Endodermal cell (in vitro differentiated cells): ENCODE measurements around the gene UNC5C. TPM values are rescaled to one million over a fixed set of nuclear protein-coding genes. Genes with fewer than 3 reads are reported as not detected.

Experiments
- DNase-seq: peaks from one replicate; pipeline ENCODE4 v3.0.0-alpha.2; 2017
- H3K27ac ChIP-seq: 2 replicates; pipeline ENCODE4 v1.5.1; 2013; ENCODE audit warnings: mild to moderate bottlenecking, low read depth, low read length, moderate library complexity
- H3K27me3 ChIP-seq: 2 replicates; pipeline ENCODE4 v1.6.1; 2013; ENCODE audit warnings: mild to moderate bottlenecking, low read length, moderate library complexity; ENCODE audit not compliant: insufficient read depth, control insufficient read depth, poor library complexity, severe bottlenecking
- H3K36me3 ChIP-seq: 2 replicates; pipeline ENCODE4 v1.7.0; 2013; ENCODE audit warnings: mild to moderate bottlenecking, low read length, moderate library complexity; ENCODE audit not compliant: control insufficient read depth, insufficient read depth
- H3K4me1 ChIP-seq: one replicate; pipeline ENCODE4 v1.7.0; 2013; ENCODE audit warnings: low read length; ENCODE audit not compliant: control insufficient read depth, insufficient read depth
- H3K4me3 ChIP-seq: 2 replicates; pipeline ENCODE4 v1.5.1; 2013; ENCODE audit warnings: mild to moderate bottlenecking, low read length, moderate library complexity
- H3K9ac ChIP-seq: 2 replicates; pipeline ENCODE4 v1.6.1; 2013; ENCODE audit warnings: mild to moderate bottlenecking, low read length, moderate library complexity; ENCODE audit not compliant: poor library complexity, severe bottlenecking; ENCODE audit errors: extremely low read depth
- H3K9me3 ChIP-seq: 2 replicates; pipeline ENCODE4 v1.6.1; 2013; ENCODE audit warnings: mild to moderate bottlenecking, low read length, moderate library complexity; ENCODE audit not compliant: control insufficient read depth
- H3K27ac Mint-ChIP-seq: 2 replicates; pipeline ENCODE4 v1.8.0; 2020; ENCODE audit warnings: mixed read lengths
- H3K27me3 Mint-ChIP-seq: 2 replicates; pipeline ENCODE4 v1.8.0; 2021; ENCODE audit warnings: mild to moderate bottlenecking, mixed read lengths; ENCODE audit not compliant: insufficient read depth
- H3K36me3 Mint-ChIP-seq: 2 replicates; pipeline ENCODE4 v1.8.0; 2020; ENCODE audit warnings: low read depth, mixed read lengths
- H3K4me1 Mint-ChIP-seq: 2 replicates; pipeline ENCODE4 v1.8.0; 2020; ENCODE audit warnings: mixed read lengths
- H3K4me3 Mint-ChIP-seq: 2 replicates; pipeline ENCODE4 v1.8.0; 2020; ENCODE audit warnings: mild to moderate bottlenecking, moderate library complexity, mixed read lengths
- H3K9me3 Mint-ChIP-seq: 2 replicates; pipeline ENCODE4 v1.8.0; 2020; ENCODE audit warnings: mild to moderate bottlenecking, mixed read lengths
- WGBS, 2 experiments: methylation state at CpG; one replicate each; pipeline versions ENCODE4 v1.1.5 to v1.1.7; 2013; ENCODE audit warnings: missing lambda C conversion rate in 2 of 2, mixed read lengths in 1 of 2; ENCODE audit not compliant: insufficient coverage in 1 of 2, insufficient read length in 1 of 2; 5-methylcytosine and 5-hydroxymethylcytosine counted together
- total RNA-seq, 2 donors: library from RNA; stranded (reverse); fragmentation: NEBNext Ultra II Directional in 1 of 2; extraction: Animal tissue kit (Norgen Biotek cat#: 25700) in 1 of 2; gene quantifications; 2 replicates in 1 of 2; 3 replicates in 1 of 2; pipeline ENCODE4 v1.2.1, GENCODE V29; 2021
- TF ChIP-seq, protein P1 (sequence below): fragments of 200-600 bp; sonication (generic); conservative IDR thresholded peaks from 2 replicates; pipeline ENCODE4 v1.5.0; 2021; ENCODE audit warnings: antibody characterized with exemption, mild to moderate bottlenecking

UNC5C gene
- total RNA-seq, 2 donors from 2014 or later, result 2.0 to 7.2 TPM

DNA sequence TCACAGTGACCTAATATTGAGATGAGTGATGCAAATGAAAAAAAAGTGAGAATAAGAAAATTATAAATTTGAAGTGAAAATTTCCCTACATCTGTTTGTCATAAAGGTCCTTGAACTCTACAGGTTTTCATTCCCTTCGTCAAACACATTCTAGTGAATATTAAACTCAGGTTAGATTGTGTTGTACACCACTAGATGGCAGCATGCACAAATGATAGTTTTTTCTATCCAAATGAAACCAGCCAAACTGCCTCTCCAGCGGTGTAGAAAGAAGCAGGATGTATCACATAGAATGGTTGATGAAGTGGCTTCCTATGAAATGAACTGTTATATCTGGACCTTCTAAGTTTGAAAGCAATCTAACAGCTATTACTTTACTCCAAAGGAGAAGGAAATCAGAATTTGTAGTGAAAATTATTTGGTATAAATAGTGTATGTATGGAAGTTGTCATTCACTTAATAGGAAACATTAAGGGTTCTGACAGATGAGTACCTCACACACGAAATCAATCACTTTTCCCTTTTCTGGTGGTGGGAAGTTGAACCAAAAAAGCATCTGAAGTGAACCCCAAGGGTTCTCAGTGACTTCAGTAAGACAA, 382.7 kb downstream of the UNC5C start:
- Histone ChIP-seq H3K36me3 (no peaks in the 10 kb centered on the region), H3K4me1 (no peaks in the 10 kb centered on the region), H3K9me3 (no peaks in the 10 kb centered on the region), H3K4me3 (no peak overlapping the region), H3K27me3 (no peaks in the 10 kb centered on the region), H3K9ac (no peak overlapping the region), H3K27ac (no peak overlapping the region)
- Mint-ChIP-seq H3K4me1 (peaks cover 12% of the 10 kb centered on the region), H3K27ac (no peak overlapping the region), H3K36me3 (no peaks in the 10 kb centered on the region), H3K27me3 (peaks cover 9% of the 10 kb centered on the region), H3K9me3 (no peaks in the 10 kb centered on the region), H3K4me3 (no peak overlapping the region)
- TF ChIP-seq, protein P1, sequence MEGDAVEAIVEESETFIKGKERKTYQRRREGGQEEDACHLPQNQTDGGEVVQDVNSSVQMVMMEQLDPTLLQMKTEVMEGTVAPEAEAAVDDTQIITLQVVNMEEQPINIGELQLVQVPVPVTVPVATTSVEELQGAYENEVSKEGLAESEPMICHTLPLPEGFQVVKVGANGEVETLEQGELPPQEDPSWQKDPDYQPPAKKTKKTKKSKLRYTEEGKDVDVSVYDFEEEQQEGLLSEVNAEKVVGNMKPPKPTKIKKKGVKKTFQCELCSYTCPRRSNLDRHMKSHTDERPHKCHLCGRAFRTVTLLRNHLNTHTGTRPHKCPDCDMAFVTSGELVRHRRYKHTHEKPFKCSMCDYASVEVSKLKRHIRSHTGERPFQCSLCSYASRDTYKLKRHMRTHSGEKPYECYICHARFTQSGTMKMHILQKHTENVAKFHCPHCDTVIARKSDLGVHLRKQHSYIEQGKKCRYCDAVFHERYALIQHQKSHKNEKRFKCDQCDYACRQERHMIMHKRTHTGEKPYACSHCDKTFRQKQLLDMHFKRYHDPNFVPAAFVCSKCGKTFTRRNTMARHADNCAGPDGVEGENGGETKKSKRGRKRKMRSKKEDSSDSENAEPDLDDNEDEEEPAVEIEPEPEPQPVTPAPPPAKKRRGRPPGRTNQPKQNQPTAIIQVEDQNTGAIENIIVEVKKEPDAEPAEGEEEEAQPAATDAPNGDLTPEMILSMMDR, result peak; percentile 82
- peak; percentile 51 for DNase-seq
- 60 to 100% methylated on average over 1 to 3 of the region's 3 CpGs for WGBS, 2 experiments

DNA sequence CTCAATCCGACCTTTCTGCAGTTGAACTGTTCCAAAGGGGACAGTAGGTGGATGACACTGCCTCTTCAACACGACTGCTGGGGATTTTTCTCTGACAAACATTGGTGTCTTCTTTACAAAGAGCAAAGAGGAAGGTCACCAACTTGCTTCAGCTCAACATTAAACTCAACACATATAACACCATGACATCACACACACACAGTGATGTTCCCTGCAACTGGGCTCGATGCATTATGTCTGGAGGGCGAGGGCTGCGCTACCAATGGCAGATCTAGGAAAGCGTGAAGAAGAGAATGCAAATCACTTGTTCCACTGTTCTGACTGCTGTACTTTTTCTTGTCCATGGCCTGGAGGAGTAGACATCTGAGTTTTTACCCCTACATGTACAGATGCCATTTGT, 385.9 kb downstream of the UNC5C start:
- no peaks in the 10 kb centered on the region for H3K27me3 ChIP-seq
- Mint-ChIP-seq H3K4me1 (peaks cover 30% of the 10 kb centered on the region), H3K36me3 (no peaks in the 10 kb centered on the region), H3K27me3 (peaks cover 3% of the 10 kb centered on the region), H3K4me3 (no peak overlapping the region), H3K27ac (no peak overlapping the region), H3K9me3 (no peaks in the 10 kb centered on the region)
- H3K9me3 ChIP-seq, result no peaks in the 10 kb centered on the region
- no peak overlapping the region for H3K4me3 ChIP-seq
- no peak for DNase-seq
- WGBS, 2 experiments, result 92 to 93% methylated on average over 6 of the region's 6 CpGs
- H3K27ac ChIP-seq, result no peak overlapping the region
- no peaks in the 10 kb centered on the region for H3K4me1 ChIP-seq
- no peak overlapping the region for H3K9ac ChIP-seq
- TF ChIP-seq, protein P1, result no peak
- H3K36me3 ChIP-seq, result no peaks in the 10 kb centered on the region

- TF ChIP-seq, protein P1, result no peak
- Mint-ChIP-seq H3K36me3 (no peaks in the 10 kb centered on the region), H3K4me1 (peaks cover 30% of the 10 kb centered on the region), H3K27me3 (no peaks in the 10 kb centered on the region), H3K9me3 (no peaks in the 10 kb centered on the region), H3K4me3 (no peak overlapping the region), H3K27ac (no peak overlapping the region)
- WGBS, 2 experiments, result 85 to 92% methylated on average over 8 to 12 of the region's 12 CpGs
- H3K4me1 ChIP-seq, result no peaks in the 10 kb centered on the region
- no peaks in the 10 kb centered on the region for H3K27me3 ChIP-seq
- H3K36me3 ChIP-seq, result no peaks in the 10 kb centered on the region
- H3K9me3 ChIP-seq, result no peaks in the 10 kb centered on the region
- H3K4me3 ChIP-seq, result no peak overlapping the region
- H3K27ac ChIP-seq, result no peak overlapping the region
- peak; percentile 79 for DNase-seq
- H3K9ac ChIP-seq, result no peak overlapping the region
These were observed 386.8 kb downstream of the UNC5C start for GRCh38 chr4:95161781-95162469.
